GM12873 (cell line): ENCODE results near the gene ADGRD1.

Experiments used
- TF ChIP-seq, protein P1 (sequence below): IDR thresholded peaks from 2 replicates; pipeline ENCODE4 v1.5.1; 2012; ENCODE audit warnings: low read depth, mild to moderate bottlenecking, moderate library complexity, low read length, control low read depth; ENCODE audit not compliant: insufficient read depth; ENCODE audit errors: missing control alignments

The ADGRD1 gene

DNA sequence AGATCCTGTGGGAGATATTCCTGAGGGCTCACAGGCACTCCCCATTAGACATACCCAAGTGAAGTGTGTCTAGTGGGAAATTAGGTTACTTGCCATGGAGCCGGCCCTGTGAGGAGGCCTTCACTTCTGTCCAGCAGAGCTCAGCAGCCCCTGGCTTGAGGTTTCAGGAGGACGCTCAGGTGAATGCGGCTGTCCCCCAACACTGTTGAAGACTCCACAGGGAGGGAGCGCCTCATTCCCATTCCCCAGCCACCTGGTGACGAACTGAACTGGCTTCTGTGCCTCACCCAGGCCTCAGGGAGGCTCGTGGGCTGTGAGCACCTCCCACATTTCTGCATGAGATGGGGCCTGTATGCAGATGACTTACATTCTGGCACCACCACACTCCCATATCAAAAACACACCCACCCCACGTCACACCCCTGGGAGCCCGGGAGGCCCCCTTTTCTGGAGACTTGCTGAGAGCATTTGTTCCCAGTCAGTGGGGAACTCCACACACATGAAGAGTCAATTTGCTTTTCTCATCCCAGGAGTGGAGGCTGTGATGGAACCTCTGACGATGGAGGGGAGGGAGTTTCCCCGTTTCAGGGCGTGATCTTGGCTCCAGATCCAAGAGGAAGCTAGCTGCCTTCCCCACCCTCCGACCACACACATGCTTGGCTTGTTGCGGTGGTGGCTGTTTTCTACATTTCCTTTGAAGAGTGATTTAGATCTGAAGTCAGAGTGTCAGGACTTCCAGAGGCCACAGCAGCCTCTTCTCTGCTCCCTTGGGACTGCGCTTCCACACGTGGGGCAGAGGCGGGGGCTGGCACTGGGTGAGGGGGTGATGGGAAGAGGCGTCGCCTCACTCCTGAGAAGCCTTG is 120.7 kb downstream of the ADGRD1 start:
- TF ChIP-seq, protein P1, sequence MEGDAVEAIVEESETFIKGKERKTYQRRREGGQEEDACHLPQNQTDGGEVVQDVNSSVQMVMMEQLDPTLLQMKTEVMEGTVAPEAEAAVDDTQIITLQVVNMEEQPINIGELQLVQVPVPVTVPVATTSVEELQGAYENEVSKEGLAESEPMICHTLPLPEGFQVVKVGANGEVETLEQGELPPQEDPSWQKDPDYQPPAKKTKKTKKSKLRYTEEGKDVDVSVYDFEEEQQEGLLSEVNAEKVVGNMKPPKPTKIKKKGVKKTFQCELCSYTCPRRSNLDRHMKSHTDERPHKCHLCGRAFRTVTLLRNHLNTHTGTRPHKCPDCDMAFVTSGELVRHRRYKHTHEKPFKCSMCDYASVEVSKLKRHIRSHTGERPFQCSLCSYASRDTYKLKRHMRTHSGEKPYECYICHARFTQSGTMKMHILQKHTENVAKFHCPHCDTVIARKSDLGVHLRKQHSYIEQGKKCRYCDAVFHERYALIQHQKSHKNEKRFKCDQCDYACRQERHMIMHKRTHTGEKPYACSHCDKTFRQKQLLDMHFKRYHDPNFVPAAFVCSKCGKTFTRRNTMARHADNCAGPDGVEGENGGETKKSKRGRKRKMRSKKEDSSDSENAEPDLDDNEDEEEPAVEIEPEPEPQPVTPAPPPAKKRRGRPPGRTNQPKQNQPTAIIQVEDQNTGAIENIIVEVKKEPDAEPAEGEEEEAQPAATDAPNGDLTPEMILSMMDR, result no peak

DNA sequence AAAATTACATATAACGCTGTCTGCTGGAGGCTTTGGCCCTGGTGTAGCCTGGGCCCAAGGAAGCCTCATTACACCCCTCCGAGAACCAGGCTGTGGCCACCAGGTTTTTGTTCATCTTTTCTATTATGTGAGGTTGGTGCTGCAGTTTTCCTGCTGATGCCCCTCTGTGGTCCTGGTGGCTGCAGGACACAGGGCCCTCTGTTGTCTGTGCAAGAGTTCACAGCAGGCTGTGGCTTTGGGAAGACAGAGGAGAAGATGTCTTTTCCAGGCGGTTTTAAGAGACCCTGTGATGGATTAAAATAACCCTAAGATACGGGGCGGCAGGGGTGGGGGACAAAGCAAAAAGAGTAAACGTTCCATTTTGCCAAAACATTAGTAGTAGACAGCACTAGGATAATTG is 121.5 kb downstream of the ADGRD1 start:
- TF ChIP-seq, protein P1, result no peak

DNA sequence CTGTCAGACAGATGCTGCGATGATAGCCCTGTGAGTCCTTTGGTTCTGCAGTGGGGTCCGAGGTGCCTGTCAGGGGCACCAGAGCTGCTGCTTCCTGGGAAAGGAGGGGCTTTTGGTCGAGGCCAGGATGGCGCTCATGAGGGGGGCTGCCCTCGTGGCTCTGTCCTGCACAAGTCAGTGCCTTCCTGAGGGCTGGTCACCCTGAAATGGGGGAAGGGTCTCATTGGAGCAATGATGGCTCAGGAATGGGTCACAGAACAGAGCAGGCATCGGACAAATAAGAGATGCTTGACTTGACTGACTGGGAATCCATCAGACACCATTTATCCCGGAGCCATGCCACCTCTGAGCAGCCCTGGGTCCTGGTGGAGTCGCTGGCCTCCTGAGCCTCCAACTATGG is 121.9 kb downstream of the ADGRD1 start:
- TF ChIP-seq, protein P1, result no peak

DNA sequence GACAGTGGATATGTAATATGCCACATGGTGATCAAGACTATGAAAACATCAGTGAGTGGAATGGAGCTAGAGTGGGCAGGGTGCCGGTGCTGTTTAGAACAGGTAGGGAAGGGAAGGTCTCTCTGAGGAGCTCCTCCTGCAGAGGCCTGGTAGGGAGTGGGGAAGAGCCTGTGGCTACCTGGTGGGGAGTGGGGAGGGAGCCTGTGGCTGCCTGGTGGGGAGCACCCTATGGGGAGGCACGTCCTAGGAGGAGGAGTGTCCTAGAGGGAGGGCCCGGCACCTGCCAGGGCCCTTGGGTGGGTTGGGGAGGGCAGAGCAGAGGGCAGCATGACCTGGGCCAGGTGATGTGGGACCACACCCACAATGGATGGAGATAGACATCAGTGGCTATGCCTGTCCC is 122.6 kb downstream of the ADGRD1 start:
- TF ChIP-seq, protein P1, result no peak

DNA sequence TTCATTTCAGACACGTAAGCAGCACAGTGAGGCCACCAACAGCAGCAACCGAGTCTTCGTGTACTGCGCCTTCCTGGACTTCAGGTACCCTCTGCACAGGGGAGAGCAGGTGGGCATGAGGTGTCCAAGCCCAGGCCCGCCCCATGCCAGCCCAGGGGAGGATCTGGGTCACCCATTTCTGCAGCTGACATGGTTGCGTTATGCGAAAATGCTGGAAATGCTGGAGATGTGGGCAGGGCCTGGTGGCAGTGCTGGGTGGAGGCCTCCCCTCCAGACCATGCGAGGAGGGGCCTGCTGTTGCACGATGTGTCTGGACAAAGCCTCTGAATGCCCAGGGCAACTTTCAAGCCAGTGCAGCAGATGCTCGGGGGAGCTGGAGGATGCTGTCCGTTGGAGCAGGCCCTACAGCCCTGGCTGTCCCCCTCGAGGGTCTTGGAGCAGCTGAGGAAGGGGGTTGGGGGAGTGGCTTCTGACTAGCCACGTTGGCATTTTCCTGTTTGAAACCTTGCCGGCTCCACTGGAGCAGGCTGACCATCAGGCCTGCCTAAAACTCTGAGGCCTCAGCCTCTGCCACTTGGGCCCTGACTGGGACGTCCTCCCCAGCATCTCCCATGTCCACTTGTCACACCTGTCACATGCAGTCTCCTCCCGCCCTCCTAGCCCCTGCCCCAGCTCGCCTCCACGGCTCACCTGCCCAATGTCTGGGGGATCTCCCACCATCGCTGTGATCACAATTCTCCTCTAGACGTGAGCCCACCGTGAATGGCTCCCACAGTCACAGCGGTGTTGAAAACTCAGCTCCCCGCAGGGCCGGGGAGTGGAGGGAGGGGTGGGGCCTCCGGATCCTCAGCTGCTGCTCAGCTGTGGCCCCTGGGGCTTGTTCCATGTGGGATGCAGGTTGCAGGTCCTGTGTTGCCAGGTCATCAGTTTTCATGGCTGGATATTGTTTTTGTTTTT is 123.4 kb downstream of the ADGRD1 start:
- TF ChIP-seq, protein P1, result no peak

DNA sequence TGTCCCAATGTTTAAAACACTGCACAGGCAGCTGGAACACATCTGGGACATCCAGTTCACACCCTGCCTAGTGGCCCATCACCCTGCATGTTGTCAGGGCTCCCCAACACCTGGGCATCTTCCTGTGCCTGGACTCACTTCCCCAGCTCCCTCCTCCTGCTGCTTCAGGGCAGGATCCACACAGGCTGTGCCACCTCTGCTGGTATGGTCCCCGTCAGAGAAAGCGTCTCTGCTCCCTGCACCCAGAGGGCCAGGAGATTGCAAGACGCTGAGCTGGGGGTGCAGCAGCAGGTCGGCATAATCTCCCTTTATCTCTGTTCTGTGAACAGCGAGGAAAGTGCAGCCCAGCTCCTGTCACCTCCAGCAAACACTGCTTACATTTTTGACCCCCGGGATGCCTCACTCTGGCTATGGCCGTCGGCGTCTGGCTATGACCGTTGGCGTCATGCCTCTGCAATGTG is 124.3 kb downstream of the ADGRD1 start:
- TF ChIP-seq, protein P1, result no peak

DNA sequence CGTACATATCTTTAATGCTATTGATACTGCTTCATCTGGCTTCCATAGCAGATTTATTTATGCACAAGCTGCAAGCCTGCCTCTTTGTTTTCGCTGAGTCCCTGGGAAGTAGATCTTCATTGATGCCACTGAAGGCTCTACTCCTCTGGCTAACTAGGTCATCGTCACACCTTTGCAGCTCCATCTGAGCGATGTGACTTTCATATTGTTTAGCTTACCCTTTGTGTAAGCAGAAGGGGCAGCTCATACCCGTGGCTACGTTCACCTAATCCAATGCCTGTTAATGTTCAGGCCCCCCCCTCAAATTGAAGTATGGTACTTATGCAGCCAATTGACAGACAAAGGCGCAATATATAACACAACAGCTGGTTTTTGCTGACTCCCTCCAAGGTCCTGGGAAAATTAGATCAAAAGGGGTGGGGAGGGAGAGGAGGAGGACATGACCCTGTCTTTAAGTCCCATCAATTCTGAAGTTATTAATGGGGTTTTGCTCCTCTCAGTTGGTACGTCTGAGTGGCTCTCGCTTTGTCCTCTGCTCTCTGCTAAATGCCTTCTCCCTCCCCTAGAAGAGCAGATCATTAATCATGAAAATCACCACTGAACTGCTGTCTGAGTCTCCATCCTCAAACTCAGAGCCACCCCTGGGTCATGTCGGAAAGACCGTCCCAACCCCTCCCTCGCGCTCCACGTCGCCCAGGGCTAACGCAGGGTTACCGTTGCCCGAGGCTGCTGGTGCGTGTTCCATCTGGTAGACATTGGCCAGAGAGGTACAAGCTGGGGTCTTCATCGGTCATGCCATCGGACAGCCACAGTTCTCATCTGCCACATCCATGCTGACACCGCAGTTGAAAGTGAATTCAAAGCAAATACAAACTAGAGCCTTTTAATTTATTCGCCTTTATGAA is 128.8 kb downstream of the ADGRD1 start:
- TF ChIP-seq, protein P1, result no peak
